Activated CD4-positive, alpha-beta T cell treated with anti-CD3 and anti-CD28 coated beads, Interleukin-10, Interleukin-2, amounts not matched to agents 100 ng/mL and 50 ng/mL, durations not matched to agents 16 hours and 8 hours (primary cell): ENCODE results near the gene C19orf67.
A peak's percentile ranks its signal among the peaks of the same experiment; 100 is the strongest.

Experiments used
- DNase-seq: peaks from one replicate; pipeline ENCODE4 v3.0.0-alpha.2; 2020

C19orf67 gene

DNA sequence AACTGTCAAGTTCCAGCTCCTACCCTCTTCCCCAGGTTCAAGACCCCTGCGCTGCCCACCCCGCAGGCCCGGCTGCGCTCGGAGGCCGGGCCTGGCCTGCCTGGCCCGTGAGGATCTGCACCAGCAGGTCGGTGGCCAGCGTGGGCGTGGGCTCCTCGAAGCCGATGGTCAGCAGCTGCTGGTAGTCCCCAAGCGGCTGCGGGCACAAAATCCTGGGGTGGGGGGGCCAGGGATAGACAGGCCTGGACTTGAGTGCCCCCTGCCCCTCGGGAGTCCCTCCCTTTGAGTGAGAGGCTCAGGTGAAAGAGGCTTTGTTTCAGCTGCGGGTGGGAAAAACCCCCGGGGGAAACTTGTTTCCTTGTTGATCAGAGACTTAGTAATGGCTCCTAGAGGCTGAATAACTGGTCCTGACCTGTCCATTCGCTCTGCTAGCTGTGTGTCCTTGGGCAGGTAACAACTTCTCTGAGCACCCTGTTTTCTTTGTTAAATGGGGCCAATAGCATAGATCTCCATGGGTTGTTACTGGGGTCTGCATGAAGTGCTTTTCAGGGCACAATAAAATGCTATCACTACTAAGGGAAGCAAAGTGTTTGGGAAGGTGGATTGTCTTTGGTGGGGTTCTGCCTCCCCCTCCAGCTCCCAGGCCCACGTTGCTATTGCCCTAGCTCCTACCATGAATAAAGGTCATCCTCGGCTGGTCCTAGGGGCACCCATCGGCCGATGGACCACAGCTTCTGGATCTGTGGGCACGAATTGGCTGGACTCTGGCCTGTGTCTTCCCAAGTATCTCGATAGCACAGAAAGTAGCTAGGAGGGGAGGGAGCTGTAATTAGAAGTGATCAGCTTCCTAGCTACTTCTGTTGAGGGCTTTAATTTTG, 3.5 kb downstream of the C19orf67 start:
- DNase-seq, result peak; percentile 16

DNA sequence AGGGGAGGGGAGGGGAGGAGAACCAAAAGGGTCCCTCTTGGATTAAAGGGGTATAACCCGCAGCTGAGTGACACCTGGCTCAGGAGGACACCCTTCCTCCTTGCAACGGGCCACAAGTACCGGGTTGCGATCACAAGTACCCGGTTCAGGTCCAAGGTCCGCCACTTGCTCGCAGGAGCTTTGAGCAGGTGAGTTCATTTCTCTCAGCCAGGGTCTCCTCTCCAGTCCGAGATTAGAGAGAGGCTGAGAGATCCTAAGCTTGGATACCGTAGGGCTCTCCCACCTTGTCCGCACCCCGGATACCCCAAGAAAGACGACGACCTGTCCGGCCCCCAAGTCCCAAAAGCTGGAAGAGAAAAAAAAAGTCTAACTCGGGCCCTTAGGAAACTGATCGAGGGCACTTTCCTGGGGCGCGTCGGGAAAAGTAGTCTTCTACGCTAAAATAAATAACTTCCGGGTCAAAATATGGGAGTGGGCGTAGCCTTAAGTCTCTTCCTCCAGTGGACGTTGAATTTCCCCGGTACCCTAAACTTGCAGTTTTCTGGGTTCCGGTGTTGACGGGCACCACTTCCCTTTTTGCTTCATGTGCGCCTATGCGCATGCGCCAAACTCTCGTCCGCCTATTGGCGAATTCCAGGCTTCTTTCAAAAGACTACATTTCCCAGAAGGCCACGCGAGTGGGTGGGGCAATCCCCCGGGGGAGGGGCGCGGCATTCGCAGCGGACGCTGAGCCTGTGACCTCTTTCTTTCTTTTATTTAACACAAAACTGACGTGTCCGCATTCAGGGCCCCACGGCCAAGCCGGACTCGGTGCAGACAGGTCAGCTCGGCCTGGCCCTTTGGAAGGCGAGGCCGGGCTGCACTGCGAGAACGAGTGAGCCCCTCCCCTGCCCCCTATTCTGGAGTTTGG, 4.4 kb downstream of the C19orf67 start:
- peak; percentile 100 for DNase-seq

DNA sequence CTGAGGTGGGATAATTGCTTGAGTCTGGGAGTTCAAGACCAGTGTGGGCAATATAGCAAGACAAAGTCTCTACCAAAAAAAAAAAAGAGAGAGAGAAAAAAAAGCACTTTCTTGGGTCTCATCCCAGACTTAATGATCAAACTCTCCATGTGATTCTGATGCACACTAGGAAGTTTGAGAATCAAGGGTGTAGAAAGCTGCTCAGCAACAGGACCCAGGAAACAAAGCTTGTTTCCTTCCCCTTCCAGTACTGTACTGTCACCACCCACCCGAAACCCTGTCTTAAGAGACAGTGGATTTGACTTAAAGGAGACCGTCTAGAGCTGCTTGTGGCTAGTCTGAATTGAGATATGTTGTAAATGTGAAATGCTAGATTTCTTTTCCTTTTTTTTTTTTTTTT, 7.2 kb downstream of the C19orf67 start:
- no peak for DNase-seq

DNA sequence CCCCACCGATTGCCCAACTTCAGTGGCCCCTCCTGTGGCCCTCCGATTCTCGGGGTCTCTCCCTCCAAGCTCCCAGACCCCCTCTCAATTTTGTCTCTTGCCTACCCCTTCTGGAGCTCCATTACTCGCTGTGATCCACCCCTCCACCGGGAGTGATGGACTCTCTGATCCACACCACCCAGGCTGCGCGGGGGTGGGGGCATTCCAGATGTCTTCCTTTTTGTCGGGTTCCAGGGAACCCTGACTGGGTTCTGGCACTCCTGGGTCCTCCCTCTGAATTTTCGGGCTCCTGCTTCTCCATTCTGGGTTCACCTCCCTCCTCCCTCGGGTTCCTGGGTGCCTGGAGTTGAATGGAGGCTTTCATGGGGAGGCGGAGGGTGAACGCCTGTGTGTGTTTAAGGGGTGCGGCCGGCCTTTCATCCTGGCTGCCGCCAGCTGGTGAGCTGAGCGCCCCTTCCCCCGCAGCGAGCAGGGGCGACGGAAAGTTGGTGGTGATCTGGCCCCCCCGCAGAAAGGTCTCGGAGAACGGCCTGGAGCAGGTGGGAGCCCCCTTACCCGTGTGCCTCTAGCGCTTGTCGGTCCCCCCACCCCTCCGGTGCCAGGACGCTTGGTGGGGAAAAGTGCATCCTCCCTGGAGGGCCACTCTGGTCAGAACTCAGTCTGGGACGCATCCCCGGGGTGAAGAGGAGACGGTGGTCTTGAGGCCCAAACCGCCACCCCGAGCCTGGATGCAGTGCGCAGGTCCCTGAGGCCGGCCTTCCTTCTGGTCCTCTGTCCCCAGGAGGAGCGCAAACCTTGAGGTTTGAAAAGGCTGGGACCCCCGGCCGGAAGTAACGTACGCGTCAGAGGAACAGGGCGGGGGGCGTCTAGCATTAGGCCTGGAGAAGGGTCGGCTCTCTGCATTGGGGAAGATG, 11.4 kb downstream of the C19orf67 start:
- DNase-seq, result peak; percentile 35

DNA sequence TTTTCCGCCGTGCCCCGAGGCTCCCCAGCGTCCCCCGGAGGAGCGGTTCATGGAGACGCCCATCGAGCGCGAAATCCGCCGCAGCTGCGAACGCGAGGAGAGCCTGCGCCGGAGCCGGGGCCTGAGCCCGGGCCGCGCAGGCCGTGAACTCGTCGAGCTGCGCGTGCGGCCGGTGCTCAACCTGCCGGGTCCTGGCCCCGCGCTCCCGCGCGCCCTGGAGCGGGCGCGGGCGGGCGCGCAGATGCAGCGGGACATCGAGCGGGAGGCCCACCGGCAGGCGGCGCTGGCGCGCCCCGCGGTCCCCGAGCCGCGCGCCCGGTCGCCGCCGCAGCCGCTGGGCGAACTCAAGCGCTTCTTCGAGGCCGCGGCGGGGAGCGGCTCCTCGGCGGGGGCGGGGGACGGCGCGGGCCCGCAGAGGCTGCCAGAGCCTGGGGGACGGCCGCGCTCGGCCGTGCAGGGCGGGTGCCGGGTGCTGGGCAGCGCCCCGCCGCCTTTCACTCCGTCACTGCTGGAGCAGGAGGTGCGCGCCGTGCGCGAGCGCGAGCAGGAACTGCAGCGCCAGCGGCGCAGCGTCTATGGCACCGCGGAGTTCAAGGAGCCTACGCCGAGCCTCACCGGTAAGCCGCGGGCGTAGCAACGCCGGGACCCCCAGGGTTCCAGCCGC, 12.2 kb downstream of the C19orf67 start:
- DNase-seq, result peak; percentile 87

DNA sequence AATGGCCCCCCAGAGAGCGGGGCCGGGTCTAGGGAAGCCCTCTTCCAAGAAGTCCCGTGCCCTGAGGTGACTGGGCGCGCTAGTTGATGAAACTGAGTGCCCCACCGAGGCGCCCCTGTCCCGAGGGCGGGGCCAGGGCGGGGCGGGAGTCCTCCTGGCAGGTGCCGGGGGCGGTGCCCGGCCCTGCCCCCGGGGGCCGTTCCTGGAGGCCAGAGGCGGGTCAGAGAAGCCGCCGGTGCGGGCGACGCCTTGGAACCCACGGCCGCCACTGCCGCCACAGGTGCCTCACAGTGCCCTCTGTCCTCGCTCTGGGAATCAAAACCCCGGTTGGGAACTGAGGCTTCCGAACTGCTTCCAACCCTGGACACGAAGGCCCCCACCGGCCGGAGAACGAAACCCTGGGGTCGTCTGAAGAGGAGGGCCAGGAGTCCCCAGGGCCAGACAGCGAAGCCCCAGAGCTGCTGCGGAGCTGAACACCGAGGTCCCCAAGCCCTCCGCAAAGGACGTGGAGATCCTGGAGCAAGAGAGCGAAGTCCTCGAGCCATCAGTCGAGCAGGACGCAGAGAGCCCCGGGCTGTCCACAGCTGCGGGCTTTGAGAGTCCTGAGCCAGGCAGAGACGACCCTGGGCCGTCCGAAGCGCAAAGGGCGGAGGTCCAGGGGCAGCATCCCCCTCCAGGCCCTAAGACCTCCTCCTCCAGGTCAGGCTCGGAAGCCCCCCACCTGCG, 12.9 kb downstream of the C19orf67 start, which contains the start of gene MISP3:
MISP3 (plus strand) TSS at position 252 of the 726 bp plus-strand sequence. CDS start 524 bp downstream, outside the sequence.
- DNase-seq, result peak; percentile 53

DNA sequence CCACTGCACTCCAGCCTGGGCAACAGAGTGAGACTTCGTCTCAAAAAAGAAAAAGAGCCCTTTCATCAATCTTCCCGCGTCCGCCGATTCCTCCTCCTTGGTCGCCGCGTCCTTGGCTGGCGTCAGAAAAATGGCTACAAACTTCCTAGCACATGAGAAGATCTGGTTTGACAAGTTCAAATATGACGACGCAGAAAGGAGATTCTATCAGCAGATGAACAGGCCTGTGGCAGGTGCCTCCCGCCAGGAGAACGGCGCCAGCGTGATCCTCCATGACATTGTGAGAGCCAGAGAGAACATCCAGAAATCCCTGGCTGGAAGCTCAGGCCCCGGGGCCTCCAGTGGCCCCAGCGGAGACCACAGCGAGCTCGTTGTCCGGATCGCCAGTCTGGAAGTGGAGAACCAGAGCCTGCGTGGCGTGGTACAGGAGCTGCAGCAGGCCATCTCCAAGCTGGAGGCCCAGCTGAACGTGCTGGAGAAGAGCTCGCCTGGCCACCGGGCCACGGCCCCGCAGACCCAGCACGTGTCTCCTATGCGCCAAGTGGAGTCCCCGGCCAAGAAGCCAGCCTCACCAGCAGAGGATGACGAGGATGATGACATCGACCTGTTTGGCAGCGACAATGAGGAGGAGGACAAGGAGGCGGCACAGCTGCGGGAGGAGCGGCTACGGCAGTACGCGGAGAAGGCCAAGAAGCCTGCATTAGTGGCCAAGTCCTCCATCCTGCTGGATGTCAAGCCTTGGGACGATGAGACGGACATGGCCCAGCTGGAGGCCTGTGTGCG, 15.1 kb downstream of the C19orf67 start:
- no peak for DNase-seq

DNA sequence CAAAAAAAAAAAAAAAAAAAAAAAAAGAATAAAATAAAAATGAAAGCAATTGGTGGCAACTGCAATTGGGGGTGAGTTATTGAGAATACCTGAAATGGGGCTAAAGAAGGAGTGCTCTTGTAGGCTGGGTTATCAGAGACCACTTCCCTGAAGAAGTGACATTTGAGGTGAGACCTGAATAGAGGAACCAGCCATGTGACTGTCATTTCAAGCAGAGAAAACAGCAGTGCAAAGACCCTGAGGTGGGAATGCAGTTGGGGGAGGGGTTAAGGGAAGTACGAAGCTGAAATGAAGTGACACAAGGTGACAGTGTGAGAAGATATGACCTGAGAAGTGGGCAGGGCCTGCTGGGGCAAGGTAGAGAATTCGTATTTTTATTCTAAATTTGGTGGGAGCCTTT, 19.4 kb downstream of the C19orf67 start:
- no peak for DNase-seq

DNA sequence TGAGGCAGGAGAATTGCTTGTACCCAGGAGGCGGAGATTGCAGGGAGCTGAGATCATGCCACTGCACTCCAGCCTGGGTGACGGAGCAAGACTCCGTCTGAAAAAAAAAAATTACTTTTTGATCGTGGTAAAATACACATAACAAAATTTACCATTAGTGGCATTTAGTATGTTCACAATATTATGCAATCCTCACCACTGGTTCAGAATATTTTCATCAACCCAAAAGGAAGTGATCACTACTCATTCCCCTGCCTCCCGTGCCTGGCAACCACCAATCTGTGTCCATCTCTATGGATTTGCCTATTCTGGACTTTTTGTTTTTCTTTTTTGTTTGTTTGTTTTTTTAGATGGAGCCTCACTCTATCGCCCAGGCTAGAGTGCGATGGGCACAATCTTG, 22.5 kb downstream of the C19orf67 start:
- DNase-seq, result no peak

DNA sequence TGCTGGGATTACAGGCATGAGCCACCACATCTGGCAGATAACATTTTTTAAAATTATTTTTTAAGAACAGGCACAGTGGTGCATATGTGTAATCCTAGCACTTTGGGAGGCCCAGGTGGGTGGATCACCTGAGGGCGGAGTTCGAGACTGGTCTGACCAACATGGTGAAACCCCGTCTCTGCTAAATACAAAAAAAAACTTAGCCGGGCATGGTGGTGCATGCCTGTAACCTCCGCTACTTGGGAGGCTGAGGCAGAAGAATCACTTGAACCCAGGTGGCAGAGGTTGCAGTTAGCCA, 23.1 kb downstream of the C19orf67 start:
- DNase-seq, result no peak

DNA sequence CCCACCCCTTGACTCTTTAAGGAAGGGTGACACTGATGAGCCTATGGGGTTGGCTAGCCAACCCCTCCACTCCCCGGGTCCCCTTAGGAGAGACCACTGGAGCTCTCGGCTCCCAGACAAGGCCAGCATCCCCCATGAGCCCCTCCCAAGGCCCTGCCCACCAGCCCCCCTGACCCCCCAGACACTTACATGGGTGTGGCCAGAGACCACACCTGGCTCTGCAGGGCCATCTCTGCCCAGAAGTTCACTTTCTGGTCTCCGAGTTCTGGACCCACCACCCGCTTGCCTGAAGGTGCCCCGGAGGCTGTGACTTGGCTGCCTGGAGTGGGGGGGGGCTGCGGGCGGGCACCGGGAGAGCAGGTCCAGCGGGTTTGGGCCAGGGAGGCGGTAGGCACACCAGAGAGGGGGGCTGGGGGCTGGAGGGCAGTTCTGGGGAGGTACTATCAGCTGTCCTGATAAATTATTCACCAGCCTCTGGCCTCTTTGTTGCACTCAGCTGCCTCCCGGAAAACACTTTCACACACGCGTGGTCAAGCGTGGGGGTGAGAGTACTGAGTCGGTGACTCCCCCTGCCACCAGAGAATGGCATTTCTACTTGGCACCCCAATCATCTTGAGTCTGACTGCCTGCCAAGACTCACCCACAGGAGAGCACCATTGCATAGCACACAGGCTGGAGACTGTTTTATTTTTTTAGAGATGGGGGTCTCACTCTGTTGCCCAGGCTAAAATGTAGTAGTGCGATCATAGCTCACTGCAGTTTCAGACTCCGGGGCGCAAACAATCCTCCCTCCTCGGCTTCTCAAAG, 23.6 kb downstream of the C19orf67 start, which contains the start of gene PALM3:
PALM3 (minus strand) TSS at position 326 of the 807 bp plus-strand sequence; CDS start at position 230, 96 bp downstream.
- DNase-seq, result no peak

DNA sequence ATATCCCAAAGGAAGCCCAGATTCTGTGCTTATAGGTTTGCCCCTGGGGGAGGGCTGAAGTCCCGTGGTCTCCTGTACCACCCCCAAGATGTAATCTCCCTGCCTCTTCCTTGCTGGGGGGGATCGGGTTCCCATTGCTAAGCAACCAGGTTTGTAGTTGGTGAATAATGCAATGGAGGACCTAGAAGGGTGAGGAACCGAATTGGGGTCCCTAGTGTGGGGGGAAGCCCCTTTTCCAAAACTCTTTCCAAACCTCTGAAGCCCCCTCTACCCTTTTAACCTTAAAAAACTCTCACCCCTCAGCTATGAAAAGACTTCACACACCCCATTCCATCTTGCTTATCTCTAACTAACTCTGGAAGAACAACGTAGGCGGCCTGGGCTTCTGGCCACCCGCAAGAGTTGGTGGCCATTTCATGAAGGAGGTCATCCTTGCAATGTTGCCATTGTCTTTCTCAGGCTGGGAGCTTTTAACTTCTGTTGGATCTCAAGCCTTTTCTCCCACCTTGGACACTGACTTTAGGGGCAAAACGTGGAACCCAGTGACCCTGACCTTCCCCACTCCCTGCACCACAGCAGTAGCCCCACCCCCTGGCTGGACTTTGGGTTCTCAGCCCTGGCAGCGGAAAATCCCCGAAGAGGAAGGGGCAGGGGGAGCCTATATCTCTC, 24.4 kb downstream of the C19orf67 start:
- DNase-seq, result no peak

DNA sequence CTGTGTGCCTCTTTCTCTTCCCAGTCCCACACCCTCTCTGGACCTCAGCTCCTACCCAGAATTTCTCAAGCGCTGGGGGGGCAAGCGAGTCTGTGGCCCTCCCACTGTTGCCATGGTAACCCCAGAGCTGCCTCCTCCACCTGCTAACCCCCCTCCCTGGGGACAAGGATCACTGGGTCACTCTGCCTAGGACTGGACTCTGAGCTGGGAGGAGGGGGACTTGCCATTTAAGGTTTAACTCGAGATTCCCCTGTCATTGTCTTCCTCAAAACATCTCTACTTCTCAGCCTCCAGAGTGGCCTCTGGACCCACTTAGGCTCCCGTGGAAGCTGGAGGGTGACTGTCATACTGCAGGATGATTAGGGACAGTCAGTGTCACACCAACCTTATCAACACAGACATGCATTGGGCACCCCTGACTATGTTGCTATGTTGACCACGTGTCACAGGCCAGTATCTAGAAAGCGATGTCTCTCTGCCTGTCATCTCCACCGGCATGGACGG, 25.9 kb downstream of the C19orf67 start:
- no peak for DNase-seq

DNA sequence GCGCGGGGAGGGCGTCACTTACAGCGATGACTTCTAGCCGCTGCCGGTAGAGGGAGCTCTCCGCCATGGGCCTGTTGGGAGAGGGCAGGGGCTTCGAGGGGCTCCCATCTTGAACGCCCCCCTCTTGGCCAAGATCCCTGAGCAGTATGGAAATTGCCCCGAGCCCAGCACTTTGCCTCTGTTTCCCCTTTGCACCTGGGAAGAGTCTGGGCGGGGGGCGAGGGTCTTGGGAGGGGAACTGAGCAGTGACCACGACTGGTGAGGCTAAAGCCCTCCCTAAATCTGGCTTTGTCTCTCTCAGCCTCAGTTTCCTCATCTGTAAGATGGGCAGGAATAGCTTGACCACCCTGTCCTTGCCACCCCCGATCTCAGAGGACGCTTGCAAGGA, 26.5 kb downstream of the C19orf67 start:
- peak; percentile 52 for DNase-seq

DNA sequence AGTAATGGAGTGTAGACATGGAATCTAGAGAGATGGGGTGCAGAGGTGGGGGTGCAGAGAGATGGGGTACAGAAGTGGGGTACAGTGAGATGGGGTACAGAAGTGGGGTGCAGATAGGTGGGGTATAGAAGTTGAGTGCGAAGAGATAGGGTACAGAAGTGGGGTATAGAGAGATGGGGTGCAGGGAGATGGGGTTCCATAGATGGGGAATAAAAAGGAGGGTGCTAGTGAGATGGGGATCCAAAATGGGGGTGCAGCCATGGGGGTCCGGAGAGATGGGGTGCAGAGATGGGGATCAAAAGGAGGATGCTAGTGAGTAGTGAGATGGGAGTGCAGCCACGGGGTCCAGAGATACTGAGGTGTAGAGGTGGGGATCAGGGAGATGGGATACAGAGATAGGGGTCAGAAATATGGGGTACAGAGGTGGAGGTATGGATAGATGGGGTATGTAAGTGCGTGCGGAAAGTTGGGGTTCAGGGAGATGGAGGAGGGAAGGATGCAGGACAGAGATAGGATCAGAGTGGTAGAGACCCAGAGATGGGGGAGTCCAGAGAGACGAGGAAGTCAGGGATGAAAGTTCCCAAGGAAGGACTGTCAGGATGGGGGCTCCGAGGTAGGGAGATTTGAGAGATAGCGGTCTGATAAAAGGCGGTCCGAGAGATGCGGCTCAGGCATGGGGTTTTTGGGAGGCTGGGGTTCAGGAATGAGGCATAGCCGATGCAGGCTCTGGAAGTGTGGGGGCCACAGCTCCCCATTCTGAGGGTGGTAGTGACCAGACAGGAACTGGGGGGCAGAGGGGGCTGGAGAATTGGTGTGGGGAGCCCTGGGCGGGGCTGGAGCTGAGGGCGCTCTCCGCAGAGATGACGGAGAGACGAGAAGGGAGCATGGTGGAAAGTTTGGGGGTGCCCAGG, 27.1 kb downstream of the C19orf67 start:
- no peak for DNase-seq

DNA sequence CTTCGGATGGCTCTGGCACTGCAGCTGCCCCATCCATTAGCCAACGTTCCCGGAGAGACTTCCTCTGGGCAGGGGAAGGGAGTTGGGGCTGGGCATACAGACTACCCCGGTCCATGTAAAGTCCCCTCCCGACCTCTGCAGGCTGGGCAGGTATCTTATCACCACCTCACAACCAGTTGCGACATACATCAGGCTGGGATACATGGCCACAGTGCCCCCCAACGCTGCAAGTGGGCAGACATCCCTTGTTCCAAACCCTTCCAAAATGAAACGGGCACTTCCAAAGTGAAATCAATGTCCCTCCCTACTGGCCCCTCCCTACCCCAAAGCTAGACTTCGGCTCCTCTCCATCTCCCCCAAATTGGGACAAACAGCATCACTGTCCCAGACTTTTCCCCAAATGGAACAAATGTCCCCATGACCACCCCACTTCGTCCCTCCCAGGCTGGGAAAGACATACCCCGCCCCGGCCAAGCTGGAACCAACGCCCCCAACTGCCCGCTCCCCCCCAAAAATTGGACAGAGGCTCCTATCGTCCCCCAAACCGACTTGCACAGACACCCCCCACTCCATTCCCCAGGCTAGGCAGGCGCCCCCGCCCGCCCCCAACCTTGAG, 28.7 kb downstream of the C19orf67 start:
- DNase-seq, result no peak

DNA sequence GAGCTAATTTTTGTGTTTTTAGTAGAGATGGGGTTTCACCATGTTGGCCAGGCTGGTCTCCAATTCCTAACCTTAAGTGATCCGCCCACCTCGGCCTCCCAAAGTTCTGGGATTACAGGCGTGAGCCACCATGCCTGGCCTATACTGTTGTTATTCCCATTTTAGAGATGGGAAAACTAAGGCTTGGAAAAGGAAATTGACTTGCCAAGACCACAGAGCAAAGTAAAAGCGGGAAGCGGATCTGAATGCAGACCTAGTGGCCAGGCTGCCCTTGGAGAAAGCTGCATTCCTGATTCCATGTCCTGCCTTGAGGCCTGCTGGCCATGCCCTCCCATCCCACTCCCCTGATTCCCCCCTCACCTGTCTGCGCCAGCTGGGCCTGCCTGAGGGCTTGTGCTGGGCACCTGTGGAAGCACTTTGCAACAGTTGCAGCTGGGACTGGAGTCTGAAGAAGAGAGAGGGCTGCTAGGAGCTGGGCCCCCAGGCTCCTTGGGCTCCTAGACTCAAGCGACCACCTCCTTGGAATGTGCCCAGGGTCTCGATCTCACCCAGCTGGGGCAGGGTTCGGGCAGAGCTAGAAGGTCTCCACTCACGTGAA, 29.4 kb downstream of the C19orf67 start:
- DNase-seq, result no peak
